Stomach (tissue), 4 donors: ENCODE data around the gene MRPL30.

ENCODE experiments used
- EP300 ChIP-seq: sonication (generic); formaldehyde crosslinking; IDR thresholded peaks from one replicate; pipeline ENCODE4 v1.6.1; 2017; ENCODE audit warnings: antibody characterized with exemption
- POLR2A ChIP-seq, 4 donors: fragments of 450-650 bp; IDR thresholded peaks; one replicate each; pipeline ENCODE4 v1.6.1; 2016; ENCODE audit warnings: antibody characterized with exemption in 4 of 4, control low read depth in 2 of 4, mild to moderate bottlenecking in 1 of 4, moderate library complexity in 1 of 4
- POLR2AphosphoS5 ChIP-seq, 3 donors: sonication (generic); formaldehyde crosslinking; IDR thresholded peaks; one replicate each; pipeline ENCODE4 v1.6.1; 2016; ENCODE audit warnings: antibody characterized with exemption in 3 of 3
- TF ChIP-seq, protein P1 (sequence below), 7 experiments: fragments of 450-650 bp in 4 of 7; fragments of 200-600 bp in 3 of 7; sonication (generic) in 3 of 7; IDR thresholded peaks; one replicate each; pipeline ENCODE4 v1.5.1; 2016 to 2019; ENCODE audit warnings: antibody characterized with exemption in 7 of 7, control low read depth in 2 of 7, mild to moderate bottlenecking in 1 of 7

- TF ChIP-seq, protein P1, sequence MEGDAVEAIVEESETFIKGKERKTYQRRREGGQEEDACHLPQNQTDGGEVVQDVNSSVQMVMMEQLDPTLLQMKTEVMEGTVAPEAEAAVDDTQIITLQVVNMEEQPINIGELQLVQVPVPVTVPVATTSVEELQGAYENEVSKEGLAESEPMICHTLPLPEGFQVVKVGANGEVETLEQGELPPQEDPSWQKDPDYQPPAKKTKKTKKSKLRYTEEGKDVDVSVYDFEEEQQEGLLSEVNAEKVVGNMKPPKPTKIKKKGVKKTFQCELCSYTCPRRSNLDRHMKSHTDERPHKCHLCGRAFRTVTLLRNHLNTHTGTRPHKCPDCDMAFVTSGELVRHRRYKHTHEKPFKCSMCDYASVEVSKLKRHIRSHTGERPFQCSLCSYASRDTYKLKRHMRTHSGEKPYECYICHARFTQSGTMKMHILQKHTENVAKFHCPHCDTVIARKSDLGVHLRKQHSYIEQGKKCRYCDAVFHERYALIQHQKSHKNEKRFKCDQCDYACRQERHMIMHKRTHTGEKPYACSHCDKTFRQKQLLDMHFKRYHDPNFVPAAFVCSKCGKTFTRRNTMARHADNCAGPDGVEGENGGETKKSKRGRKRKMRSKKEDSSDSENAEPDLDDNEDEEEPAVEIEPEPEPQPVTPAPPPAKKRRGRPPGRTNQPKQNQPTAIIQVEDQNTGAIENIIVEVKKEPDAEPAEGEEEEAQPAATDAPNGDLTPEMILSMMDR (IDR thresholded peaks at IDR 0.05) = no peak
- TF ChIP-seq POLR2AphosphoS5 (IDR thresholded peaks at IDR 0.05) (no peak), POLR2A (IDR thresholded peaks at IDR 0.05) (no peak), EP300 (no peak)
Measured at GRCh38 chr2:99242151-99242550, 61.2 kb downstream of the MRPL30 start.
